GM10266 (cell line): ENCODE measurements around the gene SLC7A6OS.

ENCODE experiments used
- DNase-seq: peaks from one replicate; pipeline ENCODE4 v3.0.0; 2012; ENCODE audit errors: extremely low spot score
- CTCF ChIP-seq: IDR thresholded peaks from 2 replicates; pipeline ENCODE4 v1.5.1; 2012; ENCODE audit warnings: mild to moderate bottlenecking, low read depth; ENCODE audit not compliant: control insufficient read depth, insufficient read depth; ENCODE audit errors: missing control alignments

SLC7A6OS gene

GRCh38 chr16:68310774-68311511 lies at the start of gene SLC7A6OS, which contains the start of gene PRMT7:
TSS of gene SLC7A6OS (minus strand) at chr16:68310946. CDS start at chr16:68310926, 20 bp downstream.
TSS of gene PRMT7 (plus strand) at chr16:68311019. CDS start at chr16:68315980, 4,961 bp downstream.
- peak; percentile 93 for DNase-seq
- TF ChIP-seq CTCF, result no peak

GRCh38 chr16:68359398-68360191 lies 48.8 kb upstream of the SLC7A6OS start:
- no peak for TF ChIP-seq CTCF
- DNase-seq, result no peak

- DNase-seq, result no peak
- no peak for TF ChIP-seq CTCF
Observed at GRCh38 chr16:68358951-68359350, 48.2 kb upstream of the SLC7A6OS start.

GRCh38 chr16:68357923-68358322 lies 47.2 kb upstream of the SLC7A6OS start:
- TF ChIP-seq CTCF, result no peak
- DNase-seq, result no peak

- TF ChIP-seq CTCF, result no peak
- no peak for DNase-seq
Observed at GRCh38 chr16:68357521-68357922, 46.8 kb upstream of the SLC7A6OS start.

- TF ChIP-seq CTCF, result no peak
- DNase-seq, result no peak
Observed at GRCh38 chr16:68356919-68357286, 46.2 kb upstream of the SLC7A6OS start.
